Cardiac ventricle fibroblast (primary cell): ENCODE results near the gene SEMA3A. TPM values are rescaled to one million over a fixed set of nuclear protein-coding genes. Genes with fewer than 3 reads are reported as not detected.

Experiments used
- total RNA-seq: library from RNA; depleted of rRNA; stranded (reverse); fragments of >200 nt; gene quantifications from 2 replicates; pipeline ENCODE4 v1.2.3, GENCODE V29; 2015

Gene SEMA3A
- total RNA-seq = 0.34 and 0.69 TPM in 2 replicates

DNA sequence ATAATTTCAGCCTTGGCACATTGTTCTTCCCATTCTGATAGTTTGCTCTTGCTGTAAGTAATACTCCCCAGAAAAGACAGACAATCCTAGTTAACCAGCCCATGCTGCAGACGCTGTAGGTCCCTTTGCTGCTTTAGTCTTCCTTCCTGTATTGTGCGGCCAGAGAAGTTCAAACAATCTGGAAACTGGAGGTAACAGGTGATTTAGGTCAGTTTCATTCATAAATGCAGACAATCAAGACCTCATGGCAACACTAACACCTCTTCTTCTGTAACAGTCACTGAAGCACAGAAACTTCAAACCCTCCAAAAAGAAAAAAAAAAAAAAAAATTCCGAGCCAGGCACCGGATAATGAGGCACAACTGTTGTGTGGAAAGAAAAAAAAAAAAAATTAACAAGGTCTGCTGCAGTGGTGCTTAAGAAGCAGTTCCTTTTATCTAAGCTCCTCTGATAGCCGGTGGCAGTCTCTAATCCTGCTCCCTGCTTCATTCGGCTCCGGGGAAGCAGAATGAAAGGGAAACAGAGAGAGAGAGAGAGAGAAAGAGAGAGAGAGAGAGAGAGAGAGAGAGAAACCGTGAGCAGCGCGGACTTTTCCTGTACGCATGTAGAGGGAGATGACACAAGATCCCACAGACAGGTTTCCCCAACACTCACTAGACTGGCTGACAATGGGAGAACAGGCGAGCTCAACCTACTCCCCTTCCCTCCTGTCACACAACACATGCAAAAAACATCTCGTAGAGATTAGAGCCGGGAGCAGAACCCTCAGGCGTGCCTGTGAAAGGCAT is at the start of gene SEMA3A:
TSS of gene SEMA3A (minus strand) at position 306 of the 788 bp plus-strand sequence. CDS start at position 103, 203 bp downstream.

